GDM1 (cell line): ENCODE results near the gene PKD2L2.
"Not testable (repeated sequence)": the region's sequence is repeated elsewhere in the genome, so short reads cannot be mapped to it uniquely, and the experiment has no call there.

Experiments used
- DNase-seq: peaks from one replicate; lab custom pipeline; 2025; lab: John Stamatoyannopoulos, UW

Gene PKD2L2

GRCh38 chr5:137957948-137958347 lies 68.7 kb downstream of the PKD2L2 start:
- no peak for DNase-seq

DNA sequence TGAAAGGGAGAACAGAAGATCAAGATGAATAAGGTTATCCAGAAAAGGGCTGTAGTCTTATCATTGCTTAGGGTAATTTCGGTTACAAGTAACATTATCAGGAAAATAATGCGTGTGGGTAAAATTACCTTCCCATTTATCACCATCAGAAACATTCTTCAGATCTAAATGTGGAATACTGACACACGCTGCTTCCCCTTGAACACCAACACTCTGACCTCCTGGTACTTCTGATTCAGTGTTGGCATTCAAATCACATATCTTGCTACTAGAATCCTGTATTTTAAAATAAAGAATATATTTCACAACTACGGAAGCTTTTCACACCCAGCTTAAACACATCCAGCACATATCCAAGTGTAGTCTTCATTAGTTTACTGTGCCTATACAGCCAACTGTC lies 70.2 kb downstream of the PKD2L2 start:
- DNase-seq, result no peak

DNA sequence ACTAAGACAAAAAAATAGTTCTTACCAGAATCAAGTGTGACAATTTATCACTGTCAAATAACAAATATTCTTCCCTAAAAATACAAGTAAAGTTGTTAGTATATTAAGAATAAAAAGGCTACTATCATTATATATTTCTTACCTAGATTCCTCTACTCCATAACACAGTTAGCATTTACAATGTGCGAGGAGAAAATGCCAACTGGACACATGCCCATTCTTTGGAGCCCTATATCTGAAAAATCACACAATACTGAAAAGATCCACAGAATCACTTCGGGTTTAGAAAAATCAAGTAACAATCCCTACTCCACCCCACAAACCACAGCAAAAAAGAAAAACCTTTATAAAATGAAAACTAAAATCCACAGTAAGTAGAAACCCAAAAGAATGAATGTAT lies 70.9 kb downstream of the PKD2L2 start:
- no peak for DNase-seq

- no peak for DNase-seq
Measured at GRCh38 chr5:137960819-137961218, 71.6 kb downstream of the PKD2L2 start.

GRCh38 chr5:137970384-137970783 lies 81.1 kb downstream of the PKD2L2 start:
- not testable (repeated sequence) for DNase-seq

- DNase-seq, result no peak
Measured at GRCh38 chr5:137975208-137975607, 86.0 kb downstream of the PKD2L2 start.

DNA sequence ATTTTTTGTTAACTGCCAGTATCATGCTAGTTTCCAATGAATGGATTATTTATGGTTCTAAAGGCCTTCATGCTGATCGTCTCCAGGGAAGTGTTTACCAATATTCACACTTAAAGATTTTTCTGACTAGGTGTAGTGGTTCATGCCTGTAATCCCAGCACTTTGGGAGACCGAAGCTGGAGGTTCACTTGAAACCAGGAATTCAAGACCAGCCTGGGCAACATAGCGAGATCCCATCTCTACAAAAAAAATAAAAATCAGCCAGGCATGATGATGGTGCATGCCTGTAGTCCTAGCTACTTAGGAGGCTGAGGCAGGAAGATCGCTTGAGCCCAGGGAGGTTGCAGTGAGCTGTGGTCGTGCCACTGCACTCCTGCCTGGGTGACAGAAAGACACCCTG lies 100.2 kb downstream of the PKD2L2 start:
- DNase-seq, result no peak
